Stimulated activated naive CD8-positive, alpha-beta T cell treated with anti-CD3 and anti-CD28 coated beads, Interleukin-15, amount 100 ng/mL, for 72 hours (primary cell): ENCODE measurements around the gene TSHZ2.
A peak's percentile ranks its signal among the peaks of the same experiment; 100 is the strongest.

Experiments used
- ATAC-seq: fragments of 150-1000 bp; cut with Tn5 transposase; 2 replicates; pipeline ENCODE4 v1.10.0; 2021; ENCODE audit warnings: mild to moderate bottlenecking, moderate library complexity
- DNase-seq, 2 donors: peaks; one replicate each; pipeline ENCODE4 v3.0.0; 2021 to 2022
- H3K27ac Mint-ChIP-seq, 2 donors: one replicate each; pipeline ENCODE4 v1.8.0; 2022; ENCODE audit warnings: mild to moderate bottlenecking in 2 of 2, mixed read lengths in 2 of 2, moderate library complexity in 2 of 2
- H3K27me3 Mint-ChIP-seq: one replicate; pipeline ENCODE4 v1.8.0; 2022; ENCODE audit warnings: mixed read lengths
- H3K4me1 Mint-ChIP-seq: one replicate; pipeline ENCODE4 v1.8.0; 2022; ENCODE audit warnings: mild to moderate bottlenecking, mixed read lengths
- H3K4me3 Mint-ChIP-seq, 2 donors: one replicate each; pipeline ENCODE4 v1.8.0; 2022; ENCODE audit warnings: mild to moderate bottlenecking in 2 of 2, mixed read lengths in 2 of 2, moderate library complexity in 1 of 2
- H3K9me3 Mint-ChIP-seq, 2 donors: one replicate each; pipeline ENCODE4 v1.8.0; 2022; ENCODE audit warnings: mixed read lengths in 2 of 2

Gene TSHZ2, protein sequence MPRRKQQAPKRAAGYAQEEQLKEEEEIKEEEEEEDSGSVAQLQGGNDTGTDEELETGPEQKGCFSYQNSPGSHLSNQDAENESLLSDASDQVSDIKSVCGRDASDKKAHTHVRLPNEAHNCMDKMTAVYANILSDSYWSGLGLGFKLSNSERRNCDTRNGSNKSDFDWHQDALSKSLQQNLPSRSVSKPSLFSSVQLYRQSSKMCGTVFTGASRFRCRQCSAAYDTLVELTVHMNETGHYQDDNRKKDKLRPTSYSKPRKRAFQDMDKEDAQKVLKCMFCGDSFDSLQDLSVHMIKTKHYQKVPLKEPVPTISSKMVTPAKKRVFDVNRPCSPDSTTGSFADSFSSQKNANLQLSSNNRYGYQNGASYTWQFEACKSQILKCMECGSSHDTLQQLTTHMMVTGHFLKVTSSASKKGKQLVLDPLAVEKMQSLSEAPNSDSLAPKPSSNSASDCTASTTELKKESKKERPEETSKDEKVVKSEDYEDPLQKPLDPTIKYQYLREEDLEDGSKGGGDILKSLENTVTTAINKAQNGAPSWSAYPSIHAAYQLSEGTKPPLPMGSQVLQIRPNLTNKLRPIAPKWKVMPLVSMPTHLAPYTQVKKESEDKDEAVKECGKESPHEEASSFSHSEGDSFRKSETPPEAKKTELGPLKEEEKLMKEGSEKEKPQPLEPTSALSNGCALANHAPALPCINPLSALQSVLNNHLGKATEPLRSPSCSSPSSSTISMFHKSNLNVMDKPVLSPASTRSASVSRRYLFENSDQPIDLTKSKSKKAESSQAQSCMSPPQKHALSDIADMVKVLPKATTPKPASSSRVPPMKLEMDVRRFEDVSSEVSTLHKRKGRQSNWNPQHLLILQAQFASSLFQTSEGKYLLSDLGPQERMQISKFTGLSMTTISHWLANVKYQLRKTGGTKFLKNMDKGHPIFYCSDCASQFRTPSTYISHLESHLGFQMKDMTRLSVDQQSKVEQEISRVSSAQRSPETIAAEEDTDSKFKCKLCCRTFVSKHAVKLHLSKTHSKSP (N-terminal part only)

GRCh38 chr20:52972190-52972937 is at the start of gene TSHZ2:
Gene TSHZ2 (plus strand): TSS chr20:52972358. CDS start chr20:52973294, 936 bp downstream.
- H3K4me3 Mint-ChIP-seq = peak within 1 kb of the TSS; percentile 89 to 94
- peaks cover 36% of the 10 kb centered on the region for H3K27me3 Mint-ChIP-seq
- peak within 1 kb of the TSS; percentile 92 to 97 for H3K27ac Mint-ChIP-seq
- ATAC-seq (peak; percentile 68), DNase-seq (peak; percentile 16 to 31)
- H3K9me3 Mint-ChIP-seq = no peaks in the 10 kb centered on the region
- peaks cover 43% of the 10 kb centered on the region for H3K4me1 Mint-ChIP-seq

DNA sequence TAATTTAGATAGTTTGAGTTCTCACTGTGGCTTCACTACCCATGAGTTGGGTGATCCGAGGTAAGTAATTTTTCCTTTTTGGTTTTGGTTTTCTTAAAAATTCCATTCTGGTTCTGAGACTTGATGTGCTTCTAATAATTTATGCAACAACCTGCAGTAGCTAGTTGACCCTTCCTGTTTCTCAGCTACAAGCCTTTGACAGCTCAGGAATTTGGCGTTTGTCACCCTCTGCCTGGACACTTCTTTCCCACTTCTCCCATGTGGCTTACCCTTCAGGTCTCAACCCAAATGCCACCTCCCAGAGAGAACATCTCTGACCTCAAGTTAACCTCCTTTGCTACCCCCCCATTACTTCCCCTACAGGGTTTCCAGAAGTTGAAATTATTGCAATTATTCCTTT is 49.7 kb upstream of the TSHZ2 start:
- ATAC-seq = no peak
- H3K27ac Mint-ChIP-seq = peak overlapping the region in 1 of 2 donors; percentile 65
- DNase-seq = no peak
- H3K4me1 Mint-ChIP-seq = peaks cover 13% of the 10 kb centered on the region
- no peak overlapping the region for H3K4me3 Mint-ChIP-seq
- peaks cover 23% of the 10 kb centered on the region for H3K27me3 Mint-ChIP-seq
- H3K9me3 Mint-ChIP-seq = peaks cover 0 to 5% of the 10 kb centered on the region in 2 donors

GRCh38 chr20:52923123-52923937 is 48.8 kb upstream of the TSHZ2 start:
- ATAC-seq = peak; percentile 43
- Mint-ChIP-seq H3K27me3 (peaks cover 23% of the 10 kb centered on the region), H3K9me3 (peaks cover 0 to 5% of the 10 kb centered on the region in 2 donors), H3K4me3 (no peak overlapping the region), H3K27ac (no peak overlapping the region), H3K4me1 (peaks cover 13% of the 10 kb centered on the region)
- no peak for DNase-seq

DNA sequence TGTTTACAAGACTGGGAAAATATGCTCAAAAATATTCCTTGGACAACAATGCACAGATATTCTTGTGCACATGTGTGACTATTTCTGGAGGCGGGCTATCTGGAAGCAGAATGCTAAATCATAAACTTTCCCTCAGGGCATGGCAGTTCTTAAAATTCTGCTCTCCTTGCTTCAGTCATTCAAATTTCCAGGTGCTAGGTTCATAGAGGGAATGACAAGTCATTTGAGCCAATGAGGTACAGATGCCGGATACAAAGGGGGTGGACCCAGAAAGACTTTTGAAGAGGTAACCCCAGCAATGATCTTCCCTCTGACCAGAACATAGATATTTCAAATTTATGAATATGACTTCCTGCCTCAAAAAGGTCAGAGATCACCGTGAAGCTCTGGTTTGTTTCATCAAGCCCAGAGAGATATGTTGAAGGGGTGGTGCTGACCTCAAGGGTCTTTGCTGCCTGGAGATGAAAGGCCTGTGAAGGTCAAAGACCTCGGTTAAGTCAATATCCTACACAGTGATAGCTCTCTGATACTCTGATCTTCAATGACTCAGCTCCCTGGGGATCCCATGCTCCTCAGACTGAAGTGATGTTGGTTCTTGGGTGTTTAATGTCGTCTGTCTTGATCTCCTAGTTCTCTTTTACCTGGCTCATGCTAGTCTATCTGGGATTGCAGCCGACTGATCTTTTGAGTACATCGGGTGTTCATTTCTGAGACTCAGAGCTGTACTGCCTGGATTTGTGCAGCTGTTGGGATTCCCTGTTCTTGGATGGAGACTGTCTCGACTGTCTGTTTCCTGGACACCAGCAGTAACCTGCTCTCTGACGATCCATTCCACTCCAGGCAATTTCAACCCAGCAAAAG is 47.5 kb upstream of the TSHZ2 start:
- peaks cover 23% of the 10 kb centered on the region for H3K27me3 Mint-ChIP-seq
- peaks cover 13% of the 10 kb centered on the region for H3K4me1 Mint-ChIP-seq
- ATAC-seq (no peak), DNase-seq (no peak)
- H3K4me3 Mint-ChIP-seq = no peak overlapping the region
- H3K27ac Mint-ChIP-seq = peak overlapping the region in 1 of 2 donors; percentile 13
- H3K9me3 Mint-ChIP-seq = peaks cover 0 to 5% of the 10 kb centered on the region in 2 donors

DNA sequence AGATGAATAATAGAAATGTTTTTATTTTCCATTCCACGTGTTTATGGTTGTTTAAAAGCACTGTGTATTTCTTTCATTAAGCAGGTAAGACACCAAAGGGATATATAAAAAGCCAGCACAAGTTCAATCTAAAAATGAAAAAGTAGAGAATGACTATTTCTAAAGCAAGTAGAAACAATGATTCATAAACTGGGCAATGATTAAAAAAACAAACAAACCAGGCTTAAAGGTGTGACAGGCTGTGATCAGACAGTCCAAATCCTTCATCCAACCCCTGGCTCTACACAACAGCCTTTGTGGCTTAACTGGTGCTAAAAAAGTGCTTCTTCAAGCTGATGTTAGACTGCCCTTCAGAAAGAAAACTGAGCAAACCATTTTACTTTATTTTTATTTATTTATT is 45.7 kb upstream of the TSHZ2 start:
- peaks cover 0 to 5% of the 10 kb centered on the region in 2 donors for H3K9me3 Mint-ChIP-seq
- H3K4me1 Mint-ChIP-seq = peaks cover 13% of the 10 kb centered on the region
- peak overlapping the region in 1 of 2 donors; percentile 36 for H3K27ac Mint-ChIP-seq
- H3K4me3 Mint-ChIP-seq = no peak overlapping the region
- peaks cover 15% of the 10 kb centered on the region for H3K27me3 Mint-ChIP-seq
- DNase-seq (no peak), ATAC-seq (no peak)

- H3K27ac Mint-ChIP-seq = no peak overlapping the region
- DNase-seq = no peak
- no peaks in the 10 kb centered on the region for H3K9me3 Mint-ChIP-seq
- H3K4me1 Mint-ChIP-seq = no peaks in the 10 kb centered on the region
- H3K4me3 Mint-ChIP-seq = no peak overlapping the region
- ATAC-seq = no peak
- no peaks in the 10 kb centered on the region for H3K27me3 Mint-ChIP-seq
Measured at GRCh38 chr20:52933867-52934266, 38.3 kb upstream of the TSHZ2 start.

DNA sequence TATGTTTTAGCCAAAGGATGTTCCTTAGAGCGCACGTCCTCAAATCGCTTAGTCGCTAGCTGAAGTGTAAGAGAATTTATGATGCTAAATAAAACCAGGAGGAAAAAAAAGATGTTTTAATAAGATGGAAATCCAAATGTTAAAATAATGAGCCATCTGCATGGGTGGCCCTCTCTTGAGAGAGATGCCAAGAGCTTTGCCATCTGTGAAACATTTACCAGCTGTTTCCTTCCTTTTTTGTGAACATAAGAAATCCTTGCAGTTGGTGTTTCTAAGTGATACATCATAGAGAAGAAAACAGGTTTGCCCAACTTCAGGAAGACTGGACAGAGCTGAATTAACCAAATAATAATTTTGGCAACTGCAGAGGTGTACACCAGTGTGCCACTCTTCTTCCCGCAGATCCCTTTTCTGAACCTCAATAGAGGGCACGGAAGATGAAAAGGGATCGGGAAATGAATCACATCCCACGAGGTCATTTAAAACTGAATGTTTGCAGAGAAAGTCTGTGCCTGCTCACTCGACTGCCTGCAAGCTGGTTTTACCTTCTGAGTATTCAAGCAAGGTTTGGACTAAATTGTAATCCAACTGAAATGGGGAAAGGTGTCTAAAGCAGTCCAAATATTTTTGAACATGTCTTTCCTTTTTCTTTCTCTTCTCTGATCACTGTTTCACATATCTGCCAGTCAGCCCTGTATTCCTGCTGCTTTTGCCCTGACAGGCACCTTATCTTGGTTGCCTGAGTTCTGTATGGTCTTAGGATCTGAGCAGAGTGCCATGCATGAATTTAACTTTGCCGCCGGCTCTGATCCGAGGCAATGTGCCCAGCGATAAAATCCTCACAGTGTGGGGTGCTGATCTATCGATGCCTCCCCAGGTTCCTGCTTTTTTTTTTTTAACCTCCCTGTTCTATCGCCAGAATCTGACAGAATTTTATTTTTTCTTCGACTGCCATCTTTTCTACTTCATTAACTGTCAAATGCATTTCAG is 35.5 kb upstream of the TSHZ2 start:
- H3K4me1 Mint-ChIP-seq = no peaks in the 10 kb centered on the region
- no peaks in the 10 kb centered on the region for H3K27me3 Mint-ChIP-seq
- H3K27ac Mint-ChIP-seq = peak overlapping the region in 1 of 2 donors; percentile 45
- DNase-seq = no peak
- no peaks in the 10 kb centered on the region for H3K9me3 Mint-ChIP-seq
- H3K4me3 Mint-ChIP-seq = no peak overlapping the region
- ATAC-seq = no peak

- peaks cover 0 to 1% of the 10 kb centered on the region in 2 donors for H3K9me3 Mint-ChIP-seq
- ATAC-seq (no peak), DNase-seq (no peak)
- H3K4me3 Mint-ChIP-seq = no peak overlapping the region
- no peaks in the 10 kb centered on the region for H3K4me1 Mint-ChIP-seq
- peak overlapping the region in 1 of 2 donors; percentile 43 for H3K27ac Mint-ChIP-seq
- no peaks in the 10 kb centered on the region for H3K27me3 Mint-ChIP-seq
Measured at GRCh38 chr20:52937591-52938100, 34.5 kb upstream of the TSHZ2 start.

DNA sequence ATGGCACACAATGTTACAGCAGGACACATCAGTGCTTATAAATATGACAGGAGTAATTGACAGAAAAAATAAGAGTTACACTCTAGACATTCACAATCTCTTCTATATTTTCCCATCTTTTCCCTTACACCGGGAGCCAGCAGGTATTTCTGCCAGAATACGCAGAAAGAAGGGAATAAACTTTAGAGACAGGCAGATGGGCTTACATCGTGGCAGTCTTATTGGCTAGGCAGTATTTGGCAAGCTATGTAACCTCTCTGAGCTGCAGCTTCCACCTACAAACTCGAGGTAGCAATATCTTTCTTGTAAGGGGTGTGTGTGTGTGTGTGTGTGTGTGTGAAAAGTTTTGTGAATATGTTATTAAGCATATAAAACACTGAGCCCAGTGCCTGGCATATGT is 33.0 kb upstream of the TSHZ2 start:
- Mint-ChIP-seq H3K4me3 (no peak overlapping the region), H3K27ac (no peak overlapping the region), H3K9me3 (peaks cover 0 to 5% of the 10 kb centered on the region in 2 donors), H3K27me3 (no peaks in the 10 kb centered on the region), H3K4me1 (no peaks in the 10 kb centered on the region)
- DNase-seq = no peak
- no peak for ATAC-seq

DNA sequence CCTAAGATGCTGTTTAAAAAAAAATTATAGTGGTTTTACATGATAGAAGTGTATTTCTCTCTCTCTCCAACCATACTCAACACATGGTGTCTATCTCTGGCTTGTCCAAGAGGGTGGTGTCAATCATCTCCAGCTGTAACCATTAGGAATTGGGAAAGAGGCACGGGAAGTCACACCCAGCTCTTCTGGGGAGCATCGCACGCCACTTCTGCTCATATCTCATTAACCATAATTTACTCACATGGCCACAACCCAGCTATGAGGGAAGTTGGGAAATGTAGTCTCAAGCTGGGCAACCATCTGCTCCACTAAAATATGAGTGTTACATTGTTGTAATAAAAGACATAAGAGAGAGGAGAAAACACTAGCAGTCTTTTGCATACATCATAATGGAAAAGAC is 30.4 kb upstream of the TSHZ2 start:
- Mint-ChIP-seq H3K9me3 (peaks cover 0 to 5% of the 10 kb centered on the region in 2 donors), H3K27me3 (no peaks in the 10 kb centered on the region), H3K27ac (no peak overlapping the region), H3K4me1 (no peaks in the 10 kb centered on the region), H3K4me3 (no peak overlapping the region)
- no peak for DNase-seq
- no peak for ATAC-seq

GRCh38 chr20:52943185-52943841 is 28.8 kb upstream of the TSHZ2 start:
- Mint-ChIP-seq H3K4me3 (no peak overlapping the region), H3K4me1 (no peaks in the 10 kb centered on the region), H3K27ac (no peak overlapping the region), H3K9me3 (peaks cover 0 to 5% of the 10 kb centered on the region in 2 donors), H3K27me3 (no peaks in the 10 kb centered on the region)
- ATAC-seq (no peak), DNase-seq (no peak)

- DNase-seq (no peak), ATAC-seq (no peak)
- H3K27ac Mint-ChIP-seq = no peak overlapping the region
- no peaks in the 10 kb centered on the region for H3K27me3 Mint-ChIP-seq
- H3K4me1 Mint-ChIP-seq = no peaks in the 10 kb centered on the region
- H3K4me3 Mint-ChIP-seq = no peak overlapping the region
- peaks cover 0 to 5% of the 10 kb centered on the region in 2 donors for H3K9me3 Mint-ChIP-seq
Measured at GRCh38 chr20:52945268-52945667, 26.9 kb upstream of the TSHZ2 start.
